ENCODE results near the gene CREB3. TPM values are rescaled to one million over a fixed set of nuclear protein-coding genes. Genes with fewer than 3 reads are reported as not detected.

CREB3 gene
- total and polyA plus RNA-seq, 4 donors: 9.2 to 21.4 (median 18.1) TPM

GRCh38 chr9:35713578-35713977, 18.9 kb upstream of the CREB3 start:
- 98% methylated on average over 3 of the region's 3 CpGs for WGBS
- no peak for TF ChIP-seq ZBTB33 (IDR thresholded peaks at IDR 0.05)
- Histone ChIP-seq H3K27me3 (ENCODE audit: control insufficient read depth in 4 of 4, insufficient read depth in 4 of 4, low read length in 3 of 4) (no peaks in the 10 kb centered on the region), H3K4me1 (ENCODE audit: control insufficient read depth in 4 of 4, insufficient read depth in 4 of 4, low read length in 3 of 4) (no peaks in the 10 kb centered on the region), H3K4me3 (ENCODE audit: low read depth in 1 of 3, low read length in 3 of 3) (no peak overlapping the region), H3K36me3 (ENCODE audit: control insufficient read depth in 4 of 4, insufficient read depth in 3 of 4, low read depth in 1 of 4, low read length in 3 of 4) (peaks cover 52 to 92% (median 82%) of the 10 kb centered on the region in 4 donors), H3K9ac (ENCODE audit: low read depth in 1 of 2, low read length in 2 of 2) (no peak overlapping the region), H3K9me3 (ENCODE audit: control insufficient read depth in 4 of 4, low read length in 3 of 4) (no peaks in the 10 kb centered on the region), H3K27ac (ENCODE audit: low read depth in 1 of 2, low read length in 2 of 2) (no peak overlapping the region)
- no peak for DNase-seq (ENCODE audit: low spot score)

GRCh38 chr9:35714123-35714522, 18.3 kb upstream of the CREB3 start:
- H3K4me1 ChIP-seq (ENCODE audit: control insufficient read depth in 4 of 4, insufficient read depth in 4 of 4, low read length in 3 of 4): no peaks in the 10 kb centered on the region
- no peaks in the 10 kb centered on the region for H3K27me3 ChIP-seq (ENCODE audit: control insufficient read depth in 4 of 4, insufficient read depth in 4 of 4, low read length in 3 of 4)
- H3K27ac ChIP-seq (ENCODE audit: low read depth in 1 of 2, low read length in 2 of 2): no peak overlapping the region
- peaks cover 58 to 93% (median 82%) of the 10 kb centered on the region in 4 donors for H3K36me3 ChIP-seq (ENCODE audit: control insufficient read depth in 4 of 4, insufficient read depth in 3 of 4, low read depth in 1 of 4, low read length in 3 of 4)
- no peak overlapping the region for H3K4me3 ChIP-seq (ENCODE audit: low read depth in 1 of 3, low read length in 3 of 3)
- 85% methylated on average over 6 of the region's 6 CpGs for WGBS
- H3K9ac ChIP-seq (ENCODE audit: low read depth in 1 of 2, low read length in 2 of 2): no peak overlapping the region
- TF ChIP-seq GABPA (IDR thresholded peaks at IDR 0.05 in 1 of 2, conservative IDR thresholded peaks at IDR 0.05 in 1 of 2) (no peak), EGR1 (IDR thresholded peaks at IDR 0.05; ENCODE audit: low read depth in 2 of 2) (no peak), MAX (IDR thresholded peaks at IDR 0.05) (no peak), HNF4G (IDR thresholded peaks at IDR 0.05) (no peak), REST (IDR thresholded peaks at IDR 0.05) (no peak), FOXA1 (IDR thresholded peaks at IDR 0.05) (no peak), SP1 (IDR thresholded peaks at IDR 0.05) (no peak), TAF1 (conservative IDR thresholded peaks at IDR 0.05) (no peak), HNF4A (conservative IDR thresholded peaks at IDR 0.05) (no peak), JUND (IDR thresholded peaks at IDR 0.05) (no peak)
- DNase-seq (ENCODE audit: low spot score): no peak
- no peaks in the 10 kb centered on the region for H3K9me3 ChIP-seq (ENCODE audit: control insufficient read depth in 4 of 4, low read length in 3 of 4)

- no peak for DNase-seq (ENCODE audit: low spot score)
- 95% methylated on average over 13 of the region's 13 CpGs for whole genome bisulfite sequencing
- no peak overlapping the region for H3K9ac ChIP-seq (ENCODE audit: low read depth in 1 of 2, low read length in 2 of 2)
- no peaks in the 10 kb centered on the region for H3K9me3 ChIP-seq (ENCODE audit: control insufficient read depth in 4 of 4, low read length in 3 of 4)
- no peaks in the 10 kb centered on the region for H3K27me3 ChIP-seq (ENCODE audit: control insufficient read depth in 4 of 4, insufficient read depth in 4 of 4, low read length in 3 of 4)
- H3K4me3 ChIP-seq (ENCODE audit: low read depth in 1 of 3, low read length in 3 of 3): no peak overlapping the region
- H3K36me3 ChIP-seq (ENCODE audit: control insufficient read depth in 4 of 4, insufficient read depth in 3 of 4, low read depth in 1 of 4, low read length in 3 of 4): peaks cover 60 to 96% (median 85%) of the 10 kb centered on the region in 4 donors
- no peak overlapping the region for H3K27ac ChIP-seq (ENCODE audit: low read depth in 1 of 2, low read length in 2 of 2)
- no peaks in the 10 kb centered on the region for H3K4me1 ChIP-seq (ENCODE audit: control insufficient read depth in 4 of 4, insufficient read depth in 4 of 4, low read length in 3 of 4)
- no peak for TF ChIP-seq TAF1 (conservative IDR thresholded peaks at IDR 0.05)
- TF ChIP-seq GABPA (IDR thresholded peaks at IDR 0.05 in 1 of 2, conservative IDR thresholded peaks at IDR 0.05 in 1 of 2): no peak
- no peak for TF ChIP-seq YY1 (IDR thresholded peaks at IDR 0.05)
- no peak for TF ChIP-seq RXRA (IDR thresholded peaks at IDR 0.05)
- TF ChIP-seq FOXA1 (IDR thresholded peaks at IDR 0.05): no peak
- no peak for TF ChIP-seq HNF4A (conservative IDR thresholded peaks at IDR 0.05)
- TF ChIP-seq ZBTB33 (IDR thresholded peaks at IDR 0.05): no peak
- TF ChIP-seq RAD21 (IDR thresholded peaks at IDR 0.05): no peak
- TF ChIP-seq JUND (IDR thresholded peaks at IDR 0.05): no peak
- no peak for TF ChIP-seq REST (IDR thresholded peaks at IDR 0.05)
- TF ChIP-seq HNF4G (IDR thresholded peaks at IDR 0.05): no peak
- no peak for TF ChIP-seq FOXA2 (IDR thresholded peaks at IDR 0.05)
- TF ChIP-seq NR2F2 (IDR thresholded peaks at IDR 0.05): no peak
Observed at GRCh38 chr9:35714579-35715252, 17.8 kb upstream of the CREB3 start.

Measured in liver (tissue), 9 donors.